ENCODE measurements around the gene STPG1.

Gene STPG1

GRCh38 chr1:24392982-24393650, 20.5 kb downstream of the STPG1 start:
- DNase-seq (ENCODE audit: low spot score) = no peak

DNA sequence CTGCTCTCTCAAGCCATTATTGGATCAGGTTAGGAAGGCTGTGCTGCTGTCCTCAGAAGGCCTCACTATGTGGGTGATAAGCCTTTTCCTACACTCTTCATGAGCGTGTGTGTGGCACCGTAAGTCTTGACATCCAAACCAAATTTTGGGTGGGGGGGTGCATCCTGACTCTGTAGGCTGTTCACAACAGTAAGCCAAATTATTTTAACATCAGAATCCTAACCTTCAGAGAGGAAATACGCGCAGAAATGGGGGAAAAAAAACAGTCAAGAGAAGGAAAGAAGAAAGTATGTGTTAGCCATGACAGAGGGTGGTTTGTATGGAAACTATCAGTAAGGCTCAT, 21.0 kb downstream of the STPG1 start:
- DNase-seq (ENCODE audit: low spot score) = no peak

- DNase-seq (ENCODE audit: low spot score) = peak; percentile 69
Observed at GRCh38 chr1:24391882-24392603, 21.5 kb downstream of the STPG1 start.

GRCh38 chr1:24390924-24391782, 22.4 kb downstream of the STPG1 start:
- peak; percentile 75 for DNase-seq (ENCODE audit: low spot score)

- DNase-seq (ENCODE audit: low spot score) = no peak
Observed at GRCh38 chr1:24389231-24389678, 24.3 kb downstream of the STPG1 start.

DNA sequence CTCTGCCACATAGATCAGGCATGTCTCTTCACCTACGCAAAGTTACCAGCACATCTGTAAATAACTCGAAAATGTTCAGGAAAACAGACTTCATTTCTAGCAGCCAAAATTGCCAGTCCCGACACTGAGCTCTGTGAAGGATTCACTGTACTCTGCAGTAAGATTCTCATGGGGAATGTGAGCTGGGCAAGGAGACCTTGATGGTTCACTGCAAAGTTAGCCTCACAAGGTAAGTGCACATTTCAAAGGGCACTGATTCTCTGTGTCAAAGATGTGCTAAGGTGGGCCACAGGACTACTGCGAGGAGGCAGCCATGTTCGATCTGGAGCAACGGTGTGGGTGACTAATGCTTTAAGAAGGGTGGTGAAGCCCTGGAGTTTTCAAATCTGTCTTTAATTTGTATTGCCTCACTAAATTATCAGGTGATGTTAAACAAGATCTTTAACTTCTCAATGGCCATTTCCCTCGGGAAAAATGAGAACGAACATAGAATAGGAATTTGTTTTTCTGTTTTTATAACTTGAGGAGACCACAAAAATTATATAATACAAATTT, 25.2 kb downstream of the STPG1 start:
- no peak for DNase-seq (ENCODE audit: low spot score)

DNA sequence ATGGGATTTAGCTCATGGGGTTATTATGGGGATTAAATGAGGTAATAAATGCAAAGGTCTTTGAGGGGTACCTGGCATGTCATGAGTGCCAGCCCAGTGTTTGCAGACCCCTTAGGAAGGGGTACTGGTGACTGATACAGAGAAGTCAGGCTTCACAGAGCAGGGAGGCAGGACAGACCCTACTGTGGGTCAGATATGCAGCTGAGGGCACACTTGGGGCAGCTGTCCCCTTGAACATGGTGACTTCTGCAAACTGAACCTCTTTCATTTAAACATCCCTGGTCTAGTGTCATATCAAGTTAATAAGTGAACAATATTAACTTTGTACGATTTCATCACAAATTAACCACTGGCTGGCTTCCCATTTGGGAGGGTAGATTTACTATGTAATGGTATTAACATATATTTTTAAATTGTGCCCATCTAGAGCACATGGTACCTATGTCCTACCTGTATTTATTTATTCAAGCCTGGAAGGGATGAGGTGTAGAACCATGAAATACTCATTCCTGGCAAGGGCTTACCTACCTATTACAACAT, 25.9 kb downstream of the STPG1 start:
- no peak for DNase-seq (ENCODE audit: low spot score)

- no peak for DNase-seq (ENCODE audit: low spot score)
Observed at GRCh38 chr1:24386931-24387330, 26.7 kb downstream of the STPG1 start.

DNA sequence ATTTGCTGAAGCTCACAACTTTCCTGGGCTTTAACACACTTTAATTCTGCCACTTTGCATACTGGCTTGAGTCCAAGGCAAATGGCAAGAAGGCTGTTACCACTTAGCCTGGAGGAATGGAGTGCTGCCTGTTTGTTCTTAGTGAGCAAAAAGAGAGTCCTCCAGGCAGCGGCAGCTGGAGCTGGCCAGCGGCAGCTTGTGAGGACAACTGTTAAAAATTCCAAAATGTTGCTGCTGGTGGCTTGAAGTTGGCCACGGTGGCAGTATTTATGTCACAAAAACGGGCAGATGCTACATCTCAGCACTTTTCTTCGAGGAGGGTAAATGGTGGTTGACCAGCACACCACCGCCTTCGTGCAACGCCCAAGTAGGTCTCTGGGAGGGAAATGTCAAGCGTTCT, 27.3 kb downstream of the STPG1 start:
- no peak for DNase-seq (ENCODE audit: low spot score)

GRCh38 chr1:24385160-24385940, 28.2 kb downstream of the STPG1 start:
- no peak for DNase-seq (ENCODE audit: low spot score)

DNA sequence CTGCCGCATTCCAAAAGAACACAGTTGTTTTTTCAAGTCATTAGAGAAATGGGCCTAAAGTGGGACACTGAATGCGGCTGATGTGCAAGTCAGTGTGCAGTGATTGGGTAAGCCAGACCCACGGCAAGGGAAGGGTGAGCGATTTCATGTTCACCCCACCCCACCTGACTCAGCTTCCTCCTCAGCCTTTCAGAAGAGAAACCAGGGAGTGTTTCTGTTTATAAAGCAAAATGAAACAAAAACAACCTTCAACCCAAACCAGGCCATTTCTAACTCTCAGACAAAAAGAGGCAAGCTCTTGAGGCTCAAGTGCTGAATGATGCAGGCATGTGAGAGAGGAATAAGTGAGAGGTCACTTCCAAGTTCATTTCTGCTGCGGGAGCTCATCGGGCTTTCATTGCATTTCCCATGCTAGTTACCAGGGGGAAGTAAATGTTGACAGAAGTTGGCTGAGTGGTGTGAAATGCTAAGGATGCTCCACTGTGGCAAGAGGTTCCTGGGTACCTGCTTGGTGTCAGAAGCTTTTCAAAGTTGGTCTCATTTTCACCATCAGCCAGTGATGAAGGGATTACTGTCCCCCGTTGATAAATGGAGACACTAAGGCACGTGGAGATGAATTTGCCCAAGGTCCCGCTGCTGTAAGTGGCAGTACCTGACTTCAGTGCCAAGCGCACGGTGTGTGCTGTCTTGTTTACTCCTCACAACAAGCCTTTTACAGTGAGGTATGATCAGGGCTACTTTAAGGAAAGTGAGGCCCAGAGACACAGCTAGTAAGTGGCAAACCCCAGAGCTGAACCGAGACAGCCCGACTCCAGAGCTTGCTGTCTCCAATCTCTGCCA, 29.1 kb downstream of the STPG1 start:
- peak; percentile 44 for DNase-seq (ENCODE audit: low spot score)

- no peak for DNase-seq (ENCODE audit: low spot score)
Observed at GRCh38 chr1:24383381-24383940, 30.1 kb downstream of the STPG1 start.

DNA sequence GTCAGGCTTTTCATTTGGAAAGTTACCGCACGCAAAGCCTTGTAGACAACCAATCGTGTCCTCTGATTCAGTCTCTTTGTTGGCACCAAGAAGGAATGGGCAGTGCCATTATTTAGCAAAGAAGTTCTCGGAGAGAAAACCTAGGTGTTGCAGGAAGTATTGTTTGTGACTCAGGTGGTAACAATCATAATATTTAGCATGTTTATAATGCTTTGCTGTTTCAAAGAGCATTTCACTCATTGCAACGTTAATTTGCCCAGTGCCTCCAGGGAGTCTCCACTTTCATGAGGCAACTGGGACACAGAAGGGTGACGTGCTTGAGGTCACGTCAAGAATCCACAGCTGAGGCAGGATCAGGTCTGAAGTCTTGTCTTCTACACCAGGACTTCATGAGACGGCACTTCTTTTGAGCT, 31.4 kb downstream of the STPG1 start:
- no peak for DNase-seq (ENCODE audit: low spot score)

DNA sequence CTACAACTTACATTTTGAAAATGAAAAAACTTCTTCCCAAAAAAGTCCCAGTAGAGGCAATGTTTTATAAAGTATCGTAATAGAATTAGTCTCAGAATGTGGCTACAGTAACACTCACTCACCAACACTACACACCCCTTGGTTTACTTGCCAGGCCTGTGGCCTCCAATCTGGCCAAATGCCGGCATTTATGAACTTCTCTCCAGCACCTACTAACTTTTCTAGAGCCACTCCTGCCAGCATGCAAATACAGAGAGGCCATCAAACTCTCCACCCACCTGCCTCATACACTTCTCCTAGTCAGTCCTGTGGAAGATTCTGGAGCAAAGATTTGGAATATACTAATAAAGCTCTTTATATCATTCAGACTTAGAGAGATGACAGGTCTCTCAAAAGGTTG, 32.3 kb downstream of the STPG1 start:
- DNase-seq (ENCODE audit: low spot score) = no peak

DNA sequence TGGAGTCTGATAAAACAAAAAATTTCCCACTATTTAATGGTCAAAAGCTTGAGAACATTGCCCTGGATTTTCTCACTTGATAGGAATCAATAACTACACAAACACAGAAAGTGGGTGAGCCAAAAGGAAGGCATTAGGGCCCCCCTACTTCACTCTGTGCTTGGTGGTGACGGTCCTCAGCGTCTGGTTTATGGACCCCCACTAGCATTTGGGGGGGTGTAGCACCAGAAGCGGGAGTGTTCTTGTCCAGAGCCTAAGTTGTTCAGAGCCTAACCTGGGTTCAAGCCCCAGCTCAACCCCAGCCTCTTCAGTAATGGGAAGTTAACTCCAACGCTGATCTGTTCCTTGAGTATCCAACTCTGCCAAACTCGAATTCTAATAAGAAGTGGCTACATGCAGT, 33.1 kb downstream of the STPG1 start:
- no peak for DNase-seq (ENCODE audit: low spot score)

DNA sequence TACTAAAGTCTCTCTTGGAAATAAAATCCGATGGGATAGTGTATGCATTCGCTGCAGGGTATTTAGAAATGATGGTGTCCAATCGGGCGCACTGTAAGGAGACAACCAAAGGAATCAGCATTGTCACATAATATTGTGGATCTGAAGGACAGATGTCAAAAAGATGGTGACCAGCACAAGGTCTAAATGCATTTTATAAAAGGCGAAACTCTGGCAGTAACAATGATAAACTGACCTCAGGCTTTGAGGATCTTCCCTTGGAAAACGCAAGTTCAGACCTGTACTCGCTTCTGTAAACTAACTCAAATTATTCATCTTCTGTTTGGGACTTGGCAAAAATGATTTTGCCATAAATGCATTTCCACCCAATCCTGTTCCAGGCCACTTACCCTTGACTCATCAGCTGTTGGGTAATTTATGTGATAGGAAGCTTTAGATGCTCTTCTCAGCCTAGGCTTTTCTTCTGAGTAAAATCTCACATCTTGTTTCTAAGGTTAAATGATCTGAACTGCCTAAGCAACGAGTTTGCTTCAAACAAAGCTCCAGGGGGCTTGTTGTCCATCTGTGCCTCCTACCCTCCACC, 33.8 kb downstream of the STPG1 start:
- DNase-seq (ENCODE audit: low spot score) = no peak

GRCh38 chr1:24374891-24375786, 38.4 kb downstream of the STPG1 start:
- no peak for DNase-seq (ENCODE audit: low spot score)

GRCh38 chr1:24373710-24374109, 39.9 kb downstream of the STPG1 start:
- no peak for DNase-seq (ENCODE audit: low spot score)

- DNase-seq (ENCODE audit: low spot score) = no peak
Observed at GRCh38 chr1:24373044-24373443, 40.5 kb downstream of the STPG1 start.
